Gastroesophageal sphincter (tissue), 4 donors: Measurements from ENCODE around the gene GRIP2. TPM values are rescaled to one million over a fixed set of nuclear protein-coding genes. Genes with fewer than 3 reads are reported as not detected.

Experiments used
- ATAC-seq: fragments of 150-250 bp; one replicate; pipeline ENCODE4 v1.9.1; 2016; ENCODE audit warnings: mild to moderate bottlenecking, moderate library complexity
- H3K27ac ChIP-seq, 4 donors: fragments of 200-600 bp; sonication (generic) in 3 of 4; 1 replicate in 3 of 4; 2 replicates in 1 of 4; pipeline ENCODE4 v1.5.1; 2016 to 2019
- H3K27me3 ChIP-seq: fragments of 200-600 bp; sonication (generic); one replicate; pipeline ENCODE4 v1.5.1; 2019
- H3K36me3 ChIP-seq, 2 donors: fragments of 200-600 bp; sonication (generic); one replicate each; pipeline ENCODE4 v1.5.1; 2019; ENCODE audit warnings: control low read depth in 1 of 2
- H3K4me1 ChIP-seq, 3 donors: fragments of 200-600 bp; sonication (generic); 1 replicate in 2 of 3; 2 replicates in 1 of 3; pipeline ENCODE4 v1.5.1; 2016 to 2019; ENCODE audit warnings: control low read depth in 2 of 3
- H3K4me3 ChIP-seq, 2 donors: fragments of 200-600 bp; sonication (generic); one replicate each; pipeline ENCODE4 v1.5.1; 2019; ENCODE audit warnings: mild to moderate bottlenecking in 1 of 2, moderate library complexity in 1 of 2
- H3K9me3 ChIP-seq, 3 donors: fragments of 200-600 bp; sonication (generic); one replicate each; pipeline ENCODE4 v1.5.1; 2017 to 2019; ENCODE audit warnings: control low read depth in 2 of 3
- EP300 ChIP-seq: sonication (generic); formaldehyde crosslinking; IDR thresholded peaks from one replicate; pipeline ENCODE4 v1.6.1; 2017; ENCODE audit warnings: antibody characterized with exemption, mild to moderate bottlenecking
- POLR2A ChIP-seq, 2 donors: fragments of 450-650 bp; IDR thresholded peaks; one replicate each; pipeline ENCODE4 v1.6.1; 2017; ENCODE audit warnings: antibody characterized with exemption in 2 of 2, mild to moderate bottlenecking in 2 of 2, moderate library complexity in 1 of 2
- POLR2AphosphoS5 ChIP-seq: sonication (generic); formaldehyde crosslinking; IDR thresholded peaks from one replicate; pipeline ENCODE4 v1.6.1; 2017; ENCODE audit warnings: antibody characterized with exemption
- WGBS, 2 donors: methylation state at CpG; one replicate each; pipeline ENCODE4 v1.1.5; 2018; ENCODE audit warnings: low coverage in 1 of 2; 5-methylcytosine and 5-hydroxymethylcytosine counted together
- total RNA-seq, 4 donors: library from RNA; depleted of rRNA; stranded (reverse); fragments of >200 nt; gene quantifications; one replicate each; pipeline ENCODE4 v1.1.0, GENCODE V29; 2016
- TF ChIP-seq, protein P1 (sequence below), 4 experiments: fragments of 200-600 bp in 2 of 4; fragments of 450-650 bp in 2 of 4; sonication (generic) in 1 of 4; IDR thresholded peaks; one replicate each; pipeline ENCODE4 v1.5.1; 2017 to 2019; ENCODE audit warnings: antibody characterized with exemption in 4 of 4, mild to moderate bottlenecking in 2 of 4, moderate library complexity in 2 of 4

Gene GRIP2
- total RNA-seq, 4 donors from 2014 or later: 0.27 to 1.6 (median 0.72) TPM

DNA sequence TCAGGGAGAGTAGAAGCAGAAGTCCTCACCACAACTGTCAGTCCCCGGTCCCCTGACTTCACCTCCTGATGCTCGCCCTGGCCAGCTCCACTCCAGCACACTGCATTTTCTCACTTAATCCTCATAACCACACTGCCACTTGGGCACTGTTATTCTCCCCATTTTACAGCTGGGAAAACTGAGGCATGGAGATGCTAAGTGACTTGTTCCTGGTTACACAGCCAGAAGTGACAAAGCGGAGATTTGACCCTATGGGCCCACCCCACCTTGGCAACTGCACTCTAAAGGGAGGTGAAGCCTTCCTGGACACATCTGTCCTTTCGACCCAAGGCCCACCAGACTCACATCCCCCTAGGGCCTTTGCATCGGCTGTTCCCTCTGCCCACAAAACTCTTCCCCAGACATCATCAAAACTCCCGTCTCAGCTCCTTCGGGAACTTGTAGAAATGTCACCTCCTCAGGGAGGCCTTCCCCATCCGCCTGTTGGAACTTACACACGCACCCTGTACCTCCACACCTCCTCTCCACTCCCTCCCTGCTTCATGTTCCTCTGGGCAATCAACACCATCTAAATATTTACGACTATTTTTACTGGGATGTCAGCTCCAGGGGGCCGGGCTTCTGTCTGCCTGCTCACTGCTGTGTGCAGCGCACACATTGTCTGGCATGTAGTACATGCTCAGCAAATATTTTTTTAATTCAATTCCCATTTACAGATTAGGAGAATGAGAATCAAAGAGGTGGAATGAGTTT, 3.1 kb downstream of the GRIP2 start:
- H3K27me3 ChIP-seq: peaks cover 49% of the 10 kb centered on the region
- WGBS, 2 donors: 89 to 90% methylated on average over 6 to 9 of the region's 12 CpGs
- no peak overlapping the region for H3K4me3 ChIP-seq
- H3K27ac ChIP-seq: no peak overlapping the region
- TF ChIP-seq POLR2A (IDR thresholded peaks at IDR 0.05): no peak
- TF ChIP-seq, protein P1, sequence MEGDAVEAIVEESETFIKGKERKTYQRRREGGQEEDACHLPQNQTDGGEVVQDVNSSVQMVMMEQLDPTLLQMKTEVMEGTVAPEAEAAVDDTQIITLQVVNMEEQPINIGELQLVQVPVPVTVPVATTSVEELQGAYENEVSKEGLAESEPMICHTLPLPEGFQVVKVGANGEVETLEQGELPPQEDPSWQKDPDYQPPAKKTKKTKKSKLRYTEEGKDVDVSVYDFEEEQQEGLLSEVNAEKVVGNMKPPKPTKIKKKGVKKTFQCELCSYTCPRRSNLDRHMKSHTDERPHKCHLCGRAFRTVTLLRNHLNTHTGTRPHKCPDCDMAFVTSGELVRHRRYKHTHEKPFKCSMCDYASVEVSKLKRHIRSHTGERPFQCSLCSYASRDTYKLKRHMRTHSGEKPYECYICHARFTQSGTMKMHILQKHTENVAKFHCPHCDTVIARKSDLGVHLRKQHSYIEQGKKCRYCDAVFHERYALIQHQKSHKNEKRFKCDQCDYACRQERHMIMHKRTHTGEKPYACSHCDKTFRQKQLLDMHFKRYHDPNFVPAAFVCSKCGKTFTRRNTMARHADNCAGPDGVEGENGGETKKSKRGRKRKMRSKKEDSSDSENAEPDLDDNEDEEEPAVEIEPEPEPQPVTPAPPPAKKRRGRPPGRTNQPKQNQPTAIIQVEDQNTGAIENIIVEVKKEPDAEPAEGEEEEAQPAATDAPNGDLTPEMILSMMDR (IDR thresholded peaks at IDR 0.05): no peak
- TF ChIP-seq POLR2AphosphoS5: no peak
- TF ChIP-seq EP300: no peak
- no peaks in the 10 kb centered on the region for H3K9me3 ChIP-seq
- ATAC-seq: no peak
- peaks cover 0 to 20% (median 0%) of the 10 kb centered on the region in 3 donors for H3K4me1 ChIP-seq
- H3K36me3 ChIP-seq: no peaks in the 10 kb centered on the region

DNA sequence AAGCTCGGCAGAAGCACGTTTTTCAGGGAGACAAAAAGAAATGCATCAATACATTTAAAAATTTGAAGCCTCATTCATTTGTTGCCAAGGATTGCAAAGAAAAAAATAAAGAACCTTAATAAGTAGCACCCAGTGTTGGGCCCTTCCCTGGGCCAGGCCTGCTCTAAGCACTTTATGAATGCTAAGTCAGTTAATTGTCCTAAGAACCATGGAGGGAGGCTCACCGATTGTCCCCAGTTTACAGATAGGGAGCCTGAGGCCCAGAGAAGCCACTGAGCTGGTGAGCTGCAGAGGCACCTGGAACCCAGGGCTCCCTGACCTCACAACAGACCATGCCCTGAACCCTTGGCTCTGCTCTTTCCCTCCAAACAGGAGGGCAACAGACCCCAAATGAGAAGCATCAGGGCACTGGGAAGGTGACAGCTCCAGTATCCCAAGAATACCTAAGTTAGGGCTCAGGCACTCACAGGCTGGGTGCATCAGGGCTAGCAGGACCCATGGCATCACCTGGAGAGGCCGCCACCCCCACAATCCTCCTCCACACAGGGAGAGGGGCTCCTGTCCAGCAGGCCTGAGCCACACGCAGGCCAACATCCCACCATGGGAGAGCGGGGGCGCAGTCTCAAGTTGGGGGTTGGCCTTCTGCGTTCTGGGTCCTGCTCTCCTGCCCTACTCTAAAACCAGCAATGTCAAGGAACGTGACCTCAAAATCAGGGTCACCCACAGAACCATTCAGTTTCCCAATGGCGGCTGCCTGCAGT, 3.9 kb downstream of the GRIP2 start:
- Histone ChIP-seq H3K36me3 (no peaks in the 10 kb centered on the region), H3K27ac (no peak overlapping the region), H3K4me1 (peaks cover 0 to 20% (median 0%) of the 10 kb centered on the region in 3 donors), H3K9me3 (no peaks in the 10 kb centered on the region), H3K4me3 (no peak overlapping the region), H3K27me3 (peaks cover 52% of the 10 kb centered on the region)
- no peak for ATAC-seq
- no peak for TF ChIP-seq POLR2A (IDR thresholded peaks at IDR 0.05)
- TF ChIP-seq, protein P1 (IDR thresholded peaks at IDR 0.05): no peak
- no peak for TF ChIP-seq POLR2AphosphoS5
- TF ChIP-seq EP300: no peak
- WGBS, 2 donors: 84 to 87% methylated on average over 3 to 5 of the region's 10 CpGs

DNA sequence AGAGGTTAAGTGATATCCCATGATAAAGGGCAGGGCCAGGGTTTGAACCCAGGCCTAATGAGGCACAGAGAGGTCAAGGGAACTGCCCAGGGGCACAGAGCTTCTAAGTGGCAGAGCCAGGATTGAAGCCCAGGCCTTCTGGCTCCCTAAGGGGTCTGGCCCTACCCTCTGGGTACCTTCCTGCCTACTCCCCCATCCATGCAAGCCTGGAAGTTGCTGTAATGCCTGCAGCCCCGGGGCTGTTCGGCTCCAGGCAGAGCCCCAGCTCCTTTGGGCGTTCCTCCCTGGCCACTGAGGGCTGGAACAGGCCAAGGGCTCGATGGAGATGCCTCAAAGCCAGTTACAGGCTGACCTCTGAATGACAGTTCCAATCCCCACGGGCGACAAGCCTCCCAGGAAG, 4.5 kb downstream of the GRIP2 start:
- peaks cover 0 to 20% (median 0%) of the 10 kb centered on the region in 3 donors for H3K4me1 ChIP-seq
- TF ChIP-seq POLR2AphosphoS5 (no peak), POLR2A (IDR thresholded peaks at IDR 0.05) (no peak)
- TF ChIP-seq, protein P1 (IDR thresholded peaks at IDR 0.05): no peak
- no peak for ATAC-seq
- no peaks in the 10 kb centered on the region for H3K36me3 ChIP-seq
- no peak overlapping the region for H3K4me3 ChIP-seq
- peaks cover 48% of the 10 kb centered on the region for H3K27me3 ChIP-seq
- H3K9me3 ChIP-seq: no peaks in the 10 kb centered on the region
- no peak overlapping the region for H3K27ac ChIP-seq
- WGBS, 2 donors: 72% methylated on average over 2 of the region's 6 CpGs; no CpG with 5 or more reads in 1 of the 2 donors

DNA sequence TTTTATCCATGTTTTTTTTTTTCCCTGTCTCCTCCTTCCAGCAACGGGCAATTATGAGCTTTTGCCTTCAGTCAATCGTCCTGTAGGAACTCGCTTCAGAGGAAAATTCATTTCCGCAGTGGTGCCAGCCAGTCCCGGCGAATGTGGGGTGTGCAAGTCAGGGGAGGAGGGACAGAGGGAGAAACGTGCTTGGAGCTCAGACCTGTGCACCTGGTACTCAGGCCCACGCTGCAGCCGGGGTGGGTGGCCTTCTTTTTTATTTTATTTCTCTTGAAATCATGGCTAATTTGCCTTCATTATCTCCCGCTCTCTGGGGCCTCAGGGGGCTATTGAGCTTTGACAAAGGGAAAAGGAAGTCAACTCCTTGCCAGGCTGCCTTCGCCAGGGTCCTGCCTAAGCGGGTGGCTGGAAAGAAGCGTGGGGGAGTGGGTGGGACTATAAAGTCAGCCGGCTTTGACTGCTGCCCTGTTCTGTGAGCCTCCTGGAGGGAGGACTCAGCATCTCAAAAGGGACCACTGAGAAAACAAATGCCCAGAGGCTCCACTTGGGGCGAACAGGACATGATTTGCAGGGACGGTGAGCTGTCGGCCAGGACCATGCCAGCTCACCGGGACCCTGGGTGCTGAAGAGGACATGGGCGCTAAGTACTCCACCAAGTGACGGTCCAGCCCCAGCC, 5.5 kb downstream of the GRIP2 start:
- H3K4me1 ChIP-seq: peaks cover 0 to 20% (median 0%) of the 10 kb centered on the region in 3 donors
- no peaks in the 10 kb centered on the region for H3K9me3 ChIP-seq
- no peak overlapping the region for H3K27ac ChIP-seq
- H3K4me3 ChIP-seq: no peak overlapping the region
- ATAC-seq: no peak
- no peaks in the 10 kb centered on the region for H3K36me3 ChIP-seq
- TF ChIP-seq, protein P1 (IDR thresholded peaks at IDR 0.05): no peak
- TF ChIP-seq POLR2AphosphoS5 (no peak), POLR2A (IDR thresholded peaks at IDR 0.05) (no peak), EP300 (no peak)
- H3K27me3 ChIP-seq: peaks cover 38% of the 10 kb centered on the region
- 26 to 32% methylated on average over 6 to 18 of the region's 20 CpGs for WGBS, 2 donors
